Neutrophil (primary cell): ENCODE measurements around the gene NBEAL1.
"Not testable (repeated sequence)": the region's sequence is repeated elsewhere in the genome, so short reads cannot be mapped to it uniquely, and the experiment has no call there.

Experiments
- H3K27ac ChIP-seq: fragments of 200-600 bp; sonication (generic); 2 replicates; pipeline ENCODE4 v1.5.1; 2016; ENCODE audit warnings: mild to moderate bottlenecking, moderate library complexity
- H3K27me3 ChIP-seq: fragments of 200-600 bp; sonication (generic); 2 replicates; pipeline ENCODE4 v1.6.0; 2016; ENCODE audit warnings: mild to moderate bottlenecking
- H3K36me3 ChIP-seq: fragments of 200-600 bp; sonication (generic); 2 replicates; pipeline ENCODE4 v1.5.1; 2017
- H3K4me1 ChIP-seq, 2 experiments: fragments of 200-600 bp in 1 of 2; sonication (generic) in 1 of 2; 1 replicate in 1 of 2; 2 replicates in 1 of 2; pipeline versions ENCODE4 v1.5.1 to v1.6.1; 2013 to 2016; ENCODE audit warnings: low read depth in 1 of 2, low read length in 1 of 2, mild to moderate bottlenecking in 1 of 2, moderate library complexity in 1 of 2; ENCODE audit not compliant: control insufficient read depth in 1 of 2, insufficient read depth in 1 of 2
- H3K4me3 ChIP-seq, 2 experiments: fragments of 200-600 bp in 1 of 2; sonication (generic) in 1 of 2; 1 replicate in 1 of 2; 2 replicates in 1 of 2; pipeline ENCODE4 v1.5.1; 2013 to 2016; ENCODE audit warnings: low read depth in 1 of 2, low read length in 1 of 2, mild to moderate bottlenecking in 1 of 2, moderate library complexity in 1 of 2
- H3K9me3 ChIP-seq: fragments of 200-600 bp; sonication (generic); 2 replicates; pipeline ENCODE4 v1.5.1; 2016
- CTCF ChIP-seq: fragments of 200-600 bp; sonication (generic); IDR thresholded peaks from 2 replicates; pipeline ENCODE4 v1.5.1; 2016; ENCODE audit warnings: antibody characterized with exemption

The NBEAL1 gene

GRCh38 chr2:203164311-203164935 lies 149.7 kb downstream of the NBEAL1 start:
- Histone ChIP-seq H3K9me3 (no peaks in the 10 kb centered on the region), H3K36me3 (no peaks in the 10 kb centered on the region), H3K27ac (no peak overlapping the region), H3K4me3 (no peak overlapping the region), H3K4me1 (no peaks in the 10 kb centered on the region), H3K27me3 (no peaks in the 10 kb centered on the region)
- no peak for TF ChIP-seq CTCF

DNA sequence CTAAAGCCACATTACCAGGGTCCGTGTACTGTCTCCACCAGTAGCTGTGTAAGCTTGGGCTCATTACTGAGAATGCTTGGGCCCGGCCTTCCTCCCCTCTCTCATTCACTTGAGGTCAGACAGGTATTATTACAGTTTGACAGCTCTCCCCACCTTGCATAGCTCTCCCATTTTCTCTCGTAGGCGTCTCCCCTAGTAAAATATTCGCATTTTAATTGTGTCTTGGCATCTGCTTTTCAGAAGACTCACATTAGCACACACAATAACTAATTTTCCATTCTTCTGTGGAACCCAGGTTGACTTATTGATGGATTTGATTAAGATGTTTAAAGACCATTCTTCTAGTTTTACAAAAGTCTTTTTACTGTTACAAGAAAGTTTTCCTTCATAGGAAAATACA lies 153.1 kb downstream of the NBEAL1 start:
- no peaks in the 10 kb centered on the region for H3K4me1 ChIP-seq
- H3K4me3 ChIP-seq = no peak overlapping the region
- no peaks in the 10 kb centered on the region for H3K27me3 ChIP-seq
- no peak overlapping the region for H3K27ac ChIP-seq
- no peaks in the 10 kb centered on the region for H3K9me3 ChIP-seq
- H3K36me3 ChIP-seq = no peaks in the 10 kb centered on the region
- TF ChIP-seq CTCF = no peak

GRCh38 chr2:203170502-203170901 lies 155.8 kb downstream of the NBEAL1 start:
- Histone ChIP-seq H3K9me3 (no peaks in the 10 kb centered on the region), H3K27ac (no peak overlapping the region), H3K36me3 (no peaks in the 10 kb centered on the region), H3K4me3 (no peak overlapping the region), H3K4me1 (no peaks in the 10 kb centered on the region), H3K27me3 (no peaks in the 10 kb centered on the region)
- TF ChIP-seq CTCF = no peak

DNA sequence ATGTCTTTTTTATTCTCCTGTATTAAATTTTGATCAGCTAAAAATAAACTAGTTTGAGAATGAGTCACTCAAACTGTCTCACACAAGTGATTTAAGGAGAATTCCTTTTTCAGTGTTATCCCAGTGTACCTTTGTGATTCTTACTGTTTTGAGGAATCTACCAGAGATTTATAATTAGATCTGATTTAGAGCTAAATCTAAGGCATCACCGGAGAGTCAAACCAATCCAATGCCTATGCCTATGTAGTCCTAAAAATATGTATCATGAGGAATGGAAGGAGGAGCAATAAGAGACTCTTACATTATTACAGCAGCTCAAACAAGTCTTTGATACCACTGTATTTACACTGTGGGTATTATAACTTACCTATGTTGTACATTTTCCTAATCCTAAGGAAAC lies 160.7 kb downstream of the NBEAL1 start:
- Histone ChIP-seq H3K27ac (no peak overlapping the region), H3K4me1 (no peaks in the 10 kb centered on the region), H3K4me3 (no peak overlapping the region), H3K27me3 (no peaks in the 10 kb centered on the region), H3K9me3 (no peaks in the 10 kb centered on the region), H3K36me3 (no peaks in the 10 kb centered on the region)
- no peak for TF ChIP-seq CTCF

- no peak overlapping the region for H3K4me3 ChIP-seq
- no peak overlapping the region for H3K27ac ChIP-seq
- H3K36me3 ChIP-seq = no peaks in the 10 kb centered on the region
- no peaks in the 10 kb centered on the region for H3K27me3 ChIP-seq
- no peak for TF ChIP-seq CTCF
- H3K9me3 ChIP-seq = no peaks in the 10 kb centered on the region
- H3K4me1 ChIP-seq = no peaks in the 10 kb centered on the region
Measured at GRCh38 chr2:203177361-203177760, 162.7 kb downstream of the NBEAL1 start.

GRCh38 chr2:203185864-203186263 lies 171.2 kb downstream of the NBEAL1 start:
- H3K36me3 ChIP-seq = no peaks in the 10 kb centered on the region
- no peaks in the 10 kb centered on the region for H3K27me3 ChIP-seq
- H3K4me1 ChIP-seq = no peaks in the 10 kb centered on the region
- H3K9me3 ChIP-seq = no peaks in the 10 kb centered on the region
- H3K27ac ChIP-seq = no peak overlapping the region
- no peak for TF ChIP-seq CTCF
- H3K4me3 ChIP-seq = no peak overlapping the region

- H3K27ac ChIP-seq, H3K9me3 ChIP-seq, H3K36me3 ChIP-seq, H3K27me3 ChIP-seq, H3K4me1 ChIP-seq, H3K4me3 ChIP-seq: not testable (repeated sequence)
Measured at GRCh38 chr2:203190547-203190946, 175.9 kb downstream of the NBEAL1 start.

GRCh38 chr2:203191026-203191425 lies 176.4 kb downstream of the NBEAL1 start:
- not testable (repeated sequence) for H3K27ac ChIP-seq, H3K9me3 ChIP-seq, H3K4me1 ChIP-seq, H3K27me3 ChIP-seq, H3K36me3 ChIP-seq, H3K4me3 ChIP-seq
